Umbilical cord (tissue), 2 donors: Measurements from ENCODE around the gene KRTAP5-7. TPM values are rescaled to one million over a fixed set of nuclear protein-coding genes. Genes with fewer than 3 reads are reported as not detected.
"Not testable (repeated sequence)": the region's sequence is repeated elsewhere in the genome, so short reads cannot be mapped to it uniquely, and the experiment has no call there.

Source experiments
- DNase-seq: peaks from one replicate; pipeline ENCODE4 v3.0.0-alpha.2; 2015; ENCODE audit warnings: low spot score
- total RNA-seq: library from RNA; depleted of rRNA; stranded (reverse); fragments of >200 nt; gene quantifications from one replicate; pipeline ENCODE4 v1.2.3, GENCODE V29; 2014; ENCODE audit warnings: low replicate concordance; ENCODE audit not compliant: insufficient read depth

The KRTAP5-7 gene, protein sequence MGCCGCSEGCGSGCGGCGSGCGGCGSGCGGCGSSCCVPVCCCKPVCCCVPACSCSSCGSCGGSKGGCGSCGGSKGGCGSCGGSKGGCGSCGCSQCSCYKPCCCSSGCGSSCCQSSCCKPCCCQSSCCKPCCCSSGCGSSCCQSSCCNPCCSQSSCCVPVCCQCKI
- total RNA-seq: not detected

DNA sequence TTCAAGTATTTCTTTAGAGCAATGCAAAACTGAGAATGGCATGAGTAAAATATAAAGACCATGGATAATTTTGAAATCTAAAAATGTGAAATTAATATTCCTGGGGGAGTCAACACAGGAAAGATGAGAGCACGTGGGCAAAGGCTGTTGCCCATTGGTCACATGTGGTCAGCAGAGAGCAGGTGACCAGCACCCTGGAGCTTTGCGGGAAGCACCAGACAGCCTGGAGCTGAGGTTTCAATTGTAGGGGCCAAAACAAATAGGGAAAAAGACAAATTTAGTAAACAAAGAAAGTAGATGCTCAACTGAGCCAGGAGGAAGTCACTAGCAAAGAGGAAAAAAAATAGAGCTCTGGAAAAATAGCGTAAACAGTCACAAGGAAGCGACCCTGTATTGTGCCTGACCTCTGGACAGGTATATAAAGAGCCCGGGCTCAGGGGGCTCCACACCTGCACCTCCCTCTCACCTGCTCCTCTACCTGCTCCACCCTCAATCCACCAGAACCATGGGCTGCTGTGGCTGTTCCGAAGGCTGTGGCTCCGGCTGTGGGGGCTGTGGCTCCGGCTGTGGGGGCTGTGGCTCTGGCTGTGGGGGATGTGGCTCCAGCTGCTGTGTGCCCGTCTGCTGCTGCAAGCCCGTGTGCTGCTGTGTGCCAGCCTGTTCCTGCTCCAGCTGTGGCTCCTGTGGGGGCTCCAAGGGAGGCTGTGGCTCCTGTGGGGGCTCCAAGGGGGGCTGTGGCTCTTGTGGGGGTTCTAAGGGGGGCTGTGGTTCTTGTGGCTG lies at the start of gene KRTAP5-7:
Gene KRTAP5-7 (plus strand): TSS at position 472 of the 780 bp plus-strand sequence. CDS start 34 bp downstream, at position 506.
- not testable (repeated sequence) for DNase-seq

GRCh38 chr11:71477641-71478527 lies 49.2 kb upstream of the KRTAP5-7 start:
- DNase-seq: no peak

- no peak for DNase-seq
These were observed 48.6 kb upstream of the KRTAP5-7 start for GRCh38 chr11:71478528-71478840.

DNA sequence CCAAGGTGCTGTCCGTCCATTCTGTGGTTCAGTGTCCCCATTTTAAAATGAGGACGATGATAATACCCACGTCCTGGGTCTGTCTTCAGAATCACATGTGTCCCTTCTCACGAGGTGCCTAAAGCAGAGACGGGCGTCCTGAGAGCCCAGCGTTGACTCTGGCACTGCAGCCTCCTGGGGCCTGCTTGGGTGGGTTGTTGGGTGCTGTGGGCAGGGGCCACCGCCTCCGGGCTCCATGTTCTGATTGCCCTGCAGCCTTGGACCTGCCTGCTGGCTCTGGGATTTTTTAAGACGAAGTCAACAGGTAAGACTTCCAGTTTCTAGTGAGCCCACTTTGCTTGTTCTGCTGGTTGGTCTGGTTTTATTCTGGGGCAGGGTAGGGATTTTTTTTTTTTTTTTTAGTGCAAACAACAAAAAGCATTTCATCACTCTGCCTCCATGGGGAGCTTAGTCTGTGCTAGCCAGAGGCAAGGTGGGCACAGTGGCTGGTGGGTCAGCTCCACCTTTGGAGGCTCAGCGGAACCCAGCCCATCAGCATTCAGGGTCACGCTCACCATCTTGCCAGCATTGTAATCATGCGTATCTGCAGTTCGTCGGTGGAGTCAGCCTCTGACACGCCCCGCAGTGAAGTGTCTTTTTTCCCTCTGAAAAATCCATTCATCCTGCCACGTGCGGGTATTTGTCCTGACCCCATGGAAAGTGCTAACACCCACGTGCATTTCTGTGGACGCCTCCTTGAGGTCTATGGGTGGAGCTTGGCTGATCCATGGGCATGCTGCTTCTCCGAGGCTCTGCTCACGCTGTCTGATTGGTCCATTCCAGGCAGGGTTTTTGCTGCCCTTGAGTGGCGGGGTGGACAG lies 45.7 kb upstream of the KRTAP5-7 start:
- peak; percentile 49 for DNase-seq

GRCh38 chr11:71482216-71482615 lies 44.9 kb upstream of the KRTAP5-7 start:
- DNase-seq: no peak

GRCh38 chr11:71482746-71483364 lies 44.2 kb upstream of the KRTAP5-7 start:
- no peak for DNase-seq

GRCh38 chr11:71483692-71484091 lies 43.4 kb upstream of the KRTAP5-7 start:
- no peak for DNase-seq

GRCh38 chr11:71484248-71485062 lies 42.6 kb upstream of the KRTAP5-7 start:
- no peak for DNase-seq

GRCh38 chr11:71485063-71485399 lies 42.0 kb upstream of the KRTAP5-7 start:
- no peak for DNase-seq

GRCh38 chr11:71485466-71485865 lies 41.6 kb upstream of the KRTAP5-7 start:
- DNase-seq: no peak

- DNase-seq: no peak
These were observed 40.7 kb upstream of the KRTAP5-7 start for GRCh38 chr11:71486320-71486719.

- no peak for DNase-seq
These were observed 38.3 kb upstream of the KRTAP5-7 start for GRCh38 chr11:71488681-71489270.

DNA sequence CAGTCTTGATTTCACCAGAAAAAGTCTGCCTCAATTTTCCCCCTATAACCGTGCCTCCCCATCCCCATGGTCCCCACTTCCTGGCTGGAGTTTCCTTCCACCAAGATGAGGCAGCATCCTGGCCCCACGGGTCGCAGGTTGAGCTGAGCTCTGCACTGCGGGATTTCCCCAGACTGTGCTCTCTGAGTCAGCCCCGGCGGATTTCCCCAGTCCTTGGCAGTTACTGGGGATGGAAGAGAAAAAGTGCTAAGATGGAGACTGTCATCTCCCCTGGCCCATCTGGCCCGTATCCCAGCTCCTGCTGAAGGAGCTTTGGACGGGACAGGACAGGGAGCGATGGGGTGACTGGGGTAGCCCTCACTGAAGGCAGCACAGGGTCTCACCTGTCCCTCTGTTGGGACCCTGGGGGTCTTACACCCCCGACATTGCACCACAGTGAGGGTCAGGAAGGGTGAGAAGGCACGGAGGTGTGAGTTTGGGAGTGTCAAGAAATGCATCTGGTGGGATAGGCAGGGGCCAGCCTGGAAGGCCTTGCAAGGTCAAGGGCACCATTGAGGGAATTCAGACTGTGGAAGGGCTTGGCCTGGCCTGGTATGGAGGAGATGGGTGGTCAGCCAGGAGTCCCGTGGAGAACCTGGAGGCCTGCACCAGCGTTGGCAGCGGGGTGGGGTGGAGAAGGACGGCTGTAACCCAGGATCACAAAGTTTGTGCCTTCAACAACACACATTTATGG lies 37.6 kb upstream of the KRTAP5-7 start:
- DNase-seq: no peak

GRCh38 chr11:71490044-71490730 lies 36.9 kb upstream of the KRTAP5-7 start:
- DNase-seq: no peak

DNA sequence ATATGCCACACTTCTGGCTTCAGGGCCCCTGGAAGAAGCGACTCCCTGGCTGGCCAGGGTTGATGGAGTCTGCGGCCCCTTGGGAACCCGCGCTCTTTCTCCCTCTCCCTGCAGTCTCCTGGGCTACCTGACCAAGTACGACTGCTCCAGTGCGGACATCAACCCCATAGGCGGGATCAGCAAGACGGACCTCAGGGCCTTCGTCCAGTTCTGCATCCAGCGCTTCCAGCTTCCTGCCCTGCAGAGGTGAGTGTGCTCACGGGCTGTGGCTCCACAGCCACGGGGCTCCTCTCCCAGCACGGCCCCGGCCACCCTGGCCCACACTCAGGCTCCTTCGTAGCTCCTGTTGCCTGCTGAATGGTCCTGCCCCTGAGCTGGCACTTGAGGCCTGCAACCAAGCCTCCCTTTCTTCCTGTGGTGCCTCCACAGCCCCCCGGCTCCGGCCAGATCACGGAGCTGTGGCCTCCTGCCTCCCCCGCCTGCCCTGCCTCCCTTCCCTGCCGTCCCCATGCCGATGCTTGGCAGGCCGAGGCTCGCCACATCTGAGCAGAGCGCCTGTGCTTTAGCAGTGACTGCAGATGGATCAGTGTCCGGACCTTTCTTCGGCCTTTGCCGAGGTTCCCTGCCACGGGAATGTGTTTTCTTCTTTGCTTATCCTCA lies 36.2 kb upstream of the KRTAP5-7 start:
- no peak for DNase-seq

DNA sequence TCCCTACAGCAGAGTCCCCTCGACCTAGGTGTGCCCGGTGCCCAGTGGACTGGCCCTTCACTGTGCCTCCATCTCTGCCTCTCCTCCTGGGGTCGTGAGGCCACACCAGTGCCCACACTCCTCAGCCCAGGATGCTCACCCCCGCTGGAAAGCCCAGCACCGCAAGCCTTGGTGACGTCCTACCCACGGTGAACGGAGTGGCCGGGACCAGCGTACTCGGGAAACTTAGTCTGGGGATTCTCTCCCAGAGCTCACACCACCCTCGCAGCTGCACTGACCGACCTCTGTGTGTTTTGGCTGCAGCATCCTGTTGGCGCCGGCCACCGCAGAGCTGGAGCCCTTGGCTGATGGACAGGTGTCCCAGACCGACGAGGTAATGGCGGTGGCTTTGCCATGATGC lies 35.5 kb upstream of the KRTAP5-7 start:
- DNase-seq: no peak

DNA sequence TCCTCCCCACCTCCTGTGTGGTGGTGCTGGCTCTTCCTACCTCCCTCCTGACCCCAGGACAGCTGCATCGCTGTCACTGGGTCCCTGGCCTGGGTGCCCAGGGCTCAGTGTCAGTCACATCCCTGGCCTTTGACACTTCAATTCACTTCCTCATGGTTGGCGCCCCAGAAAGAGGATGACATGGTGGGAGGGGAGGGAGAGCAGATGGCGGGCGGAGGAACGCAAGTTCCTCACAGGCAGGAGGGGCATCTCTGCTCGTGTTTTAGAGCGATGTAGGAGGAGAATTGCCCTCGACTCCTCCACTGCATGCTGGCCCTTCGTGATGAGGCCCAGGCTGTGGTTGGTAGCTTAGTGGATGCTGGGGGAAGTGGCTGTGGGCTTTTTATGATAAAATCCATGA lies 35.1 kb upstream of the KRTAP5-7 start:
- no peak for DNase-seq
